Measurements from ENCODE around the gene SPP2.

SPP2 gene

GRCh38 chr2:234050455-234051135 lies at the start of gene SPP2:
TSS of gene SPP2 (plus strand) at chr2:234050702. CDS start at chr2:234050787, 85 bp downstream.
- no peak for DNase-seq

- DNase-seq: no peak
Observed at GRCh38 chr2:234001380-234002160, 48.9 kb upstream of the SPP2 start.

- no peak for DNase-seq
Observed at GRCh38 chr2:234002281-234002680, 48.2 kb upstream of the SPP2 start.

GRCh38 chr2:234003972-234004617 lies 46.4 kb upstream of the SPP2 start:
- DNase-seq: peak in 1 of 2 donors; percentile 18

GRCh38 chr2:234005126-234005525 lies 45.4 kb upstream of the SPP2 start:
- no peak for DNase-seq

GRCh38 chr2:234006501-234006900 lies 44.0 kb upstream of the SPP2 start:
- DNase-seq: no peak

- no peak for DNase-seq
Observed at GRCh38 chr2:234014427-234014826, 36.1 kb upstream of the SPP2 start.

GRCh38 chr2:234015861-234016260 lies 34.6 kb upstream of the SPP2 start:
- DNase-seq: no peak

GRCh38 chr2:234019896-234020295 lies 30.6 kb upstream of the SPP2 start:
- DNase-seq: no peak

- no peak for DNase-seq
Observed at GRCh38 chr2:234020332-234020731, 30.2 kb upstream of the SPP2 start.

GRCh38 chr2:234022424-234022823 lies 28.1 kb upstream of the SPP2 start:
- DNase-seq: no peak

- DNase-seq: no peak
Observed at GRCh38 chr2:234024304-234024703, 26.2 kb upstream of the SPP2 start.

GRCh38 chr2:234025466-234025865 lies 25.0 kb upstream of the SPP2 start:
- no peak for DNase-seq

- DNase-seq: no peak
Observed at GRCh38 chr2:234025891-234026401, 24.6 kb upstream of the SPP2 start.

GRCh38 chr2:234026693-234027254 lies 23.7 kb upstream of the SPP2 start:
- no peak for DNase-seq

GRCh38 chr2:234027641-234028040 lies 22.9 kb upstream of the SPP2 start:
- DNase-seq: no peak

- DNase-seq: no peak
Observed at GRCh38 chr2:234029150-234029733, 21.3 kb upstream of the SPP2 start.

GRCh38 chr2:234031207-234031606 lies 19.3 kb upstream of the SPP2 start:
- no peak for DNase-seq

- DNase-seq: no peak
Observed at GRCh38 chr2:234032279-234032856, 18.1 kb upstream of the SPP2 start.

- DNase-seq: no peak
Observed at GRCh38 chr2:234033174-234033573, 17.3 kb upstream of the SPP2 start.

- DNase-seq: no peak
Observed at GRCh38 chr2:234033885-234034284, 16.6 kb upstream of the SPP2 start.

GRCh38 chr2:234038076-234038802 lies 12.3 kb upstream of the SPP2 start:
- DNase-seq: no peak
